Heart right ventricle (tissue), 16 donors: ENCODE results near the gene HDAC9. TPM values are rescaled to one million over a fixed set of nuclear protein-coding genes. Genes with fewer than 3 reads are reported as not detected.

ENCODE experiments used
- ATAC-seq, 8 donors: fragments of 200-7000 bp; cut with Tn5 transposase; one replicate each; pipeline ENCODE4 v1.9.1; 2020; ENCODE audit warnings: mild to moderate bottlenecking in 8 of 8, moderate library complexity in 8 of 8, moderate number of reproducible peaks in 1 of 8
- DNase-seq, 2 donors: peaks; one replicate each; pipeline ENCODE4 v3.0.0-alpha.2; 2020
- H3K27ac ChIP-seq, 10 donors: fragments of 200-600 bp; sonication (generic) in 2 of 10; one replicate each; pipeline versions ENCODE4 v1.5.0 to v1.8.0; 2020 to 2022; ENCODE audit warnings: mild to moderate bottlenecking in 3 of 10
- H3K27me3 ChIP-seq, 7 donors: fragments of 200-600 bp; one replicate each; pipeline ENCODE4 v1.8.0; 2021 to 2022; ENCODE audit warnings: mild to moderate bottlenecking in 2 of 7
- H3K36me3 ChIP-seq, 9 donors: fragments of 200-600 bp; sonication (generic) in 1 of 9; one replicate each; pipeline versions ENCODE4 v1.5.0 to v1.8.0; 2020 to 2022; ENCODE audit warnings: mild to moderate bottlenecking in 2 of 9
- H3K4me1 ChIP-seq, 9 donors: fragments of 200-600 bp; sonication (generic) in 1 of 9; one replicate each; pipeline versions ENCODE4 v1.5.0 to v1.8.0; 2020 to 2022; ENCODE audit warnings: mild to moderate bottlenecking in 4 of 9
- H3K4me3 ChIP-seq, 10 donors: fragments of 200-600 bp; sonication (generic) in 2 of 10; one replicate each; pipeline versions ENCODE4 v1.5.0 to v1.8.0; 2020 to 2022; ENCODE audit warnings: mild to moderate bottlenecking in 7 of 10, moderate library complexity in 2 of 10
- H3K9me3 ChIP-seq, 11 donors: fragments of 200-600 bp in 10 of 11; sonication (generic) in 2 of 11; one replicate each; pipeline versions ENCODE4 v1.5.0 to v1.8.0; 2013 to 2022; ENCODE audit warnings: mild to moderate bottlenecking in 2 of 11, control low read depth in 1 of 11, moderate library complexity in 1 of 11
- CTCF ChIP-seq, 9 donors: fragments of 200-600 bp; sonication (generic) in 2 of 9; IDR thresholded peaks; one replicate each; pipeline versions ENCODE4 v1.5.0 to v1.8.0; 2021 to 2022; ENCODE audit warnings: antibody characterized with exemption in 9 of 9, mild to moderate bottlenecking in 5 of 9, moderate library complexity in 1 of 9
- WGBS, 2 donors: extraction: QIAGEN DNeasy Blood & Tissue Kit; methylation state at CpG; one replicate each; pipeline ENCODE4 v1.1.7; 2013; ENCODE audit warnings: inconsistent platforms in 1 of 2; 5-methylcytosine and 5-hydroxymethylcytosine counted together
- intact Hi-C, 10 donors: fragments of 100-400 bp; cut with DNase I; formaldehyde crosslinking; loops; one replicate each; pipeline versions ENCODE4 v1.11.1 to v1.14.2; 2022
- polyA plus RNA-seq, 2 donors: library from polyadenylated mRNA; stranded (reverse); fragments of 200-250 nt; gene quantifications; one replicate each; pipeline ENCODE4 v1.2.3, GENCODE V29; 2013
- total RNA-seq, 10 donors: library from RNA; stranded (reverse); fragmentation: NEBNext Ultra II Directional in 3 of 10; extraction: Animal tissue kit (Norgen Biotek cat#: 25700) in 3 of 10; gene quantifications; one replicate each; pipeline versions ENCODE4 v1.2.1 to v1.2.4, GENCODE V29; 2021 to 2023
- donor health status: Arrhythmogenic right ventricular cardiomyopathy.
- donor health status: ischemic (EF 13 %, LVEDD 7.1; RV severe dilation, severe dysfunction).
- donor health status: healthy with polysubstance abuse.
- donor health status: DM: no; HTN: yes; CAD: no.
- donor health status: DM: no; HTN: no; CAD: no.
- donor health status: ischemic (EF 25% LVEDD 6.9; RV normal size, moderate dysfunction).
- donor health status: ischemic (EF 25% LVEDD 5.7; RV mildly dilated, moderate dysfunction).
- donor health status: healthy.
- donor health status: DM: yes; HTN: yes; CAD: no.
- donor health status: Ischemic cardiomyopathy.
- donor health status: ischemic (EF 35%, LVEDD 5.7; RV mildly dilated, moderate dysfunction).
- donor health status: nonischemic (EF 11% LVEDD 7.7; RV severe dilation, severe dysfunction).
- donor health status: DM: yes; HTN: yes; CAD: no.
- donor health status: PGD.
- donor health status: ischemic (EF 29% LVEDD 5.4; RV normal size, mild dysfunction).
- donor health status: nonischemic (EF 23%, LVEDD 6.1; RV moderate dilation, normal function).

The HDAC9 gene
- total and polyA plus RNA-seq, 12 donors = 1.9 to 66.1 (median 38.6) TPM

GRCh38 chr7:18503126-18503866, 7.7 kb downstream of the HDAC9 start:
- 52 to 65% methylated on average over 4 of the region's 4 CpGs for WGBS, 2 donors
- Histone ChIP-seq H3K27me3 (no peaks in the 10 kb centered on the region), H3K27ac (peak overlapping the region in 1 of 10 donors; percentile 23), H3K4me3 (no peak overlapping the region), H3K36me3 (no peaks in the 10 kb centered on the region), H3K9me3 (no peaks in the 10 kb centered on the region), H3K4me1 (peaks cover 0 to 73% (median 30%) of the 10 kb centered on the region in 9 donors)
- no peak for TF ChIP-seq CTCF (IDR thresholded peaks at IDR 0.05)
- DNase-seq (no peak), ATAC-seq (no peak)
- intact Hi-C loops = loop anchor here in 1 of 10 donors (2.0 kb wide), 1 partner anchor 14 kb away; no protein-coding TSS in a partner anchor

GRCh38 chr7:18504965-18505364, 9.4 kb downstream of the HDAC9 start:
- no peaks in the 10 kb centered on the region for H3K27me3 ChIP-seq
- intact Hi-C loops = no loop called here
- peaks cover 0 to 73% (median 28%) of the 10 kb centered on the region in 9 donors for H3K4me1 ChIP-seq
- no peaks in the 10 kb centered on the region for H3K36me3 ChIP-seq
- ATAC-seq (no peak), DNase-seq (no peak)
- H3K4me3 ChIP-seq = no peak overlapping the region
- peak overlapping the region in 6 of 10 donors; percentile 10 to 80 (median 71) for H3K27ac ChIP-seq
- H3K9me3 ChIP-seq = no peaks in the 10 kb centered on the region
- 47 to 57% methylated on average over 3 of the region's 3 CpGs for WGBS, 2 donors
- TF ChIP-seq CTCF (IDR thresholded peaks at IDR 0.05) = no peak

GRCh38 chr7:18505870-18506460, 10.4 kb downstream of the HDAC9 start:
- Histone ChIP-seq H3K36me3 (no peaks in the 10 kb centered on the region), H3K27ac (peak overlapping the region; percentile 10 to 80 (median 66)), H3K4me3 (no peak overlapping the region), H3K27me3 (no peaks in the 10 kb centered on the region), H3K9me3 (no peaks in the 10 kb centered on the region), H3K4me1 (peaks cover 0 to 66% (median 33%) of the 10 kb centered on the region in 9 donors)
- no peak for TF ChIP-seq CTCF (IDR thresholded peaks at IDR 0.05)
- no peak for DNase-seq
- 30 to 45% methylated on average over 5 of the region's 5 CpGs for WGBS, 2 donors
- intact Hi-C loops = no loop called here
- ATAC-seq = peak in 7 of 8 donors; percentile 16 to 71 (median 59)

GRCh38 chr7:18508443-18509427, 13.2 kb downstream of the HDAC9 start:
- Histone ChIP-seq H3K9me3 (no peaks in the 10 kb centered on the region), H3K27ac (peak overlapping the region; percentile 19 to 89 (median 80)), H3K27me3 (no peaks in the 10 kb centered on the region), H3K4me3 (peak overlapping the region in 9 of 10 donors; percentile 5 to 47 (median 36)), H3K36me3 (no peaks in the 10 kb centered on the region), H3K4me1 (peaks cover 0 to 49% (median 30%) of the 10 kb centered on the region in 9 donors)
- intact Hi-C loops = no loop called here
- WGBS, 2 donors = 45 to 46% methylated on average over 10 of the region's 10 CpGs
- peak in 1 of 2 donors; percentile 43 for DNase-seq
- no peak for TF ChIP-seq CTCF (IDR thresholded peaks at IDR 0.05)
- peak; percentile 75 to 95 (median 94) for ATAC-seq
